Measurements from ENCODE around the gene PRAMEF11. TPM values are rescaled to one million over a fixed set of nuclear protein-coding genes. Genes with fewer than 3 reads are reported as not detected.

Gene PRAMEF11
- total and polyA plus RNA-seq, 2 donors (not counting 1 experiment from before 2014, with no cell fraction given) = not detected

DNA sequence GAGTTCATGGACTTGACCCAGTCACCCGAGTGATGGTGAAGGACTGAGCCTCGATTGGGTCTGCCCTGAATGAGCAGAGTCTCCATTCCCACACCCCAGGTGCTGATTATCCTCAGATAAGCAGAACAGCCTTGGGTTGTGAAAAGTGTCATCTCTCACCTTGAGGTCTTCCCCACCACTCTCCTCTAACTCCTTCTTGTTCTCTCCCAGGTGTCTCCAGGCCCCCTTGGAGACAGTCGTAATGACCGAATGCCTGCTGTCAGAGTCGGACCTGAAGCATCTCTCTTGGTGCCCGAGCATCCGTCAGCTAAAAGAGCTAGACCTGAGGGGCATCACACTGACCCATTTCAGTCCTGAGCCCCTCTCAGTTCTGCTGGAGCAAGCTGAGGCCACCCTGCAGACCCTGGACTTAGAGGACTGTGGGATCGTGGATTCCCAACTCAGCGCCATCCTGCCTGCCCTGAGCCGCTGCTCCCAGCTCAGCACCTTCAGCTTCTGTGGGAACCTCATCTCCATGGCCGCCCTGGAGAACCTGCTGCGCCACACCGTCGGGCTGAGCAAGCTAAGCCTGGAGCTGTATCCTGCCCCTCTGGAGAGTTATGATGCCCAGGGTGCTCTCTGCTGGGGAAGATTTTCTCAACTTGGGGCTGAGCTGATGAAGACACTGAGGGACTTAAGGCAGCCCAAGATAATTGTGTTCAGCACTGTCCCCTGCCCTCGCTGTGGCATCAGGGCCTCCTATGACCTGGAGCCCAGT lies 54.2 kb downstream of the PRAMEF11 start:
- Mint-ChIP-seq H3K27ac (no peak overlapping the region), H3K4me3 (no peak overlapping the region), H3K9me3 (ENCODE audit: insufficient read depth) (no peaks in the 10 kb centered on the region), H3K27me3 (peaks cover 18% of the 10 kb centered on the region), H3K4me1 (no peaks in the 10 kb centered on the region)
- Histone ChIP-seq H3K4me2 (replicated peaks; ENCODE audit: low read depth, low read length, poor library complexity, severe bottlenecking) (no peak overlapping the region), H3K9ac (ENCODE audit: low read length) (no peak overlapping the region), H3K4me1 (ENCODE audit: control insufficient read depth in 2 of 2, insufficient read depth in 2 of 2, low read length in 2 of 2) (no peaks in the 10 kb centered on the region), H3K9me3 (ENCODE audit: control extremely low read depth in 1 of 3, control insufficient read depth in 2 of 3, insufficient read depth in 1 of 3, low read length in 2 of 3) (no peaks in the 10 kb centered on the region), H3K27ac (ENCODE audit: low read length in 2 of 2) (no peak overlapping the region), H3K27me3 (replicated peaks in 1 of 4; ENCODE audit: control extremely low read depth in 1 of 4, control insufficient read depth in 3 of 4, insufficient read depth in 4 of 4, low read length in 3 of 4) (peaks cover 0 to 5% (median 0%) of the 10 kb centered on the region in 4 experiments), H3K4me3 (ENCODE audit: control extremely low read depth in 1 of 5, extremely low read depth in 1 of 5, insufficient read depth in 1 of 5, low read depth in 2 of 5, low read length in 4 of 5) (no peak overlapping the region), H2AFZ (ENCODE audit: insufficient read depth, low read depth, low read length, poor library complexity, severe bottlenecking) (no peak overlapping the region), H3K36me3 (replicated peaks in 1 of 2; ENCODE audit: control extremely low read depth in 1 of 2, control insufficient read depth in 1 of 2, extremely low read depth in 1 of 2, insufficient read depth in 2 of 2, low read length in 1 of 2) (no peaks in the 10 kb centered on the region), H4K20me1 (ENCODE audit: control insufficient read depth, insufficient read depth, low read length, poor library complexity, severe bottlenecking) (no peaks in the 10 kb centered on the region), H3K79me2 (ENCODE audit: control insufficient read depth, insufficient read depth, low read length) (no peaks in the 10 kb centered on the region)
- DNase-seq (no peak), ATAC-seq (ENCODE audit: low read depth) (no peak)
- intact Hi-C loops (cut with micrococcal nuclease) = no loop called here
- ChIA-PET CTCF (no interaction called here), POLR2A (no interaction called here)
- WGBS (ENCODE audit: insufficient coverage) = 92% methylated on average over 15 of the region's 15 CpGs
- TF ChIP-seq EZH2 (IDR thresholded peaks at IDR 0.05; ENCODE audit: borderline replicate concordance, insufficient read depth, low read depth, low read length, poor library complexity, severe bottlenecking) = no peak
- TF ChIP-seq, protein P1, sequence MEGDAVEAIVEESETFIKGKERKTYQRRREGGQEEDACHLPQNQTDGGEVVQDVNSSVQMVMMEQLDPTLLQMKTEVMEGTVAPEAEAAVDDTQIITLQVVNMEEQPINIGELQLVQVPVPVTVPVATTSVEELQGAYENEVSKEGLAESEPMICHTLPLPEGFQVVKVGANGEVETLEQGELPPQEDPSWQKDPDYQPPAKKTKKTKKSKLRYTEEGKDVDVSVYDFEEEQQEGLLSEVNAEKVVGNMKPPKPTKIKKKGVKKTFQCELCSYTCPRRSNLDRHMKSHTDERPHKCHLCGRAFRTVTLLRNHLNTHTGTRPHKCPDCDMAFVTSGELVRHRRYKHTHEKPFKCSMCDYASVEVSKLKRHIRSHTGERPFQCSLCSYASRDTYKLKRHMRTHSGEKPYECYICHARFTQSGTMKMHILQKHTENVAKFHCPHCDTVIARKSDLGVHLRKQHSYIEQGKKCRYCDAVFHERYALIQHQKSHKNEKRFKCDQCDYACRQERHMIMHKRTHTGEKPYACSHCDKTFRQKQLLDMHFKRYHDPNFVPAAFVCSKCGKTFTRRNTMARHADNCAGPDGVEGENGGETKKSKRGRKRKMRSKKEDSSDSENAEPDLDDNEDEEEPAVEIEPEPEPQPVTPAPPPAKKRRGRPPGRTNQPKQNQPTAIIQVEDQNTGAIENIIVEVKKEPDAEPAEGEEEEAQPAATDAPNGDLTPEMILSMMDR (IDR thresholded peaks at IDR 0.05) = no peak

DNA sequence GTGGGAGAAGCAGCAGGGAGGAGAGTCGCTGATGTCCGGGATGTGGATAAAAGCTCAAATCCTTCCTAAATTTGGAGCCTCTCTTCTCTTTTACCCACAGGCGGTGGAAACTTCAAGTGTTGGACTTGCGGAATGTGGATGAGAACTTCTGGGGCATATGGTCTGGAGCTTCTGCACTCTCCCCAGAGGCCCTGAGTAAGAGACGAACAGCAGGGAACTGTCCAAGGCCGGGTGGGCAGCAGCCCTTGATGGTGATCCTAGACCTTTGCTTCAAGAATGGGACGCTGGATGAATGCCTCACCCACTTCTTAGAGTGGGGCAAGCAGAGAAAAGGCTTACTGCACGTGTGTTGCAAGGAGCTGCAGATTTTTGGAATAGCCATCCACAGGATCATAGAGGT lies 55.8 kb downstream of the PRAMEF11 start:
- no peaks in the 10 kb centered on the region for H3K79me2 ChIP-seq (ENCODE audit: control insufficient read depth, insufficient read depth, low read length)
- H3K36me3 ChIP-seq (replicated peaks in 1 of 2; ENCODE audit: control extremely low read depth in 1 of 2, control insufficient read depth in 1 of 2, extremely low read depth in 1 of 2, insufficient read depth in 2 of 2, low read length in 1 of 2) = no peaks in the 10 kb centered on the region
- Mint-ChIP-seq H3K27ac (no peak overlapping the region), H3K27me3 (peaks cover 20% of the 10 kb centered on the region), H3K4me1 (no peaks in the 10 kb centered on the region), H3K9me3 (ENCODE audit: insufficient read depth) (no peaks in the 10 kb centered on the region), H3K4me3 (no peak overlapping the region)
- H3K4me3 ChIP-seq (ENCODE audit: control extremely low read depth in 1 of 5, extremely low read depth in 1 of 5, insufficient read depth in 1 of 5, low read depth in 2 of 5, low read length in 4 of 5) = no peak overlapping the region
- WGBS (ENCODE audit: insufficient coverage) = 74% methylated on average over 5 of the region's 8 CpGs
- ATAC-seq (ENCODE audit: low read depth) (no peak), DNase-seq (no peak)
- no peak for TF ChIP-seq EZH2 (IDR thresholded peaks at IDR 0.05; ENCODE audit: borderline replicate concordance, insufficient read depth, low read depth, low read length, poor library complexity, severe bottlenecking)
- TF ChIP-seq, protein P1 (IDR thresholded peaks at IDR 0.05) = no peak
- CTCF ChIA-PET = no interaction called here
- POLR2A ChIA-PET = no interaction called here
- H3K4me1 ChIP-seq (ENCODE audit: control insufficient read depth in 2 of 2, insufficient read depth in 2 of 2, low read length in 2 of 2) = no peaks in the 10 kb centered on the region
- no peak overlapping the region for H3K27ac ChIP-seq (ENCODE audit: low read length in 2 of 2)
- H2AFZ ChIP-seq (ENCODE audit: insufficient read depth, low read depth, low read length, poor library complexity, severe bottlenecking) = no peak overlapping the region
- intact Hi-C loops (cut with micrococcal nuclease) = no loop called here
- no peaks in the 10 kb centered on the region for H4K20me1 ChIP-seq (ENCODE audit: control insufficient read depth, insufficient read depth, low read length, poor library complexity, severe bottlenecking)
- no peaks in the 10 kb centered on the region for H3K9me3 ChIP-seq (ENCODE audit: control extremely low read depth in 1 of 3, control insufficient read depth in 2 of 3, insufficient read depth in 1 of 3, low read length in 2 of 3)
- H3K27me3 ChIP-seq (replicated peaks in 1 of 4; ENCODE audit: control extremely low read depth in 1 of 4, control insufficient read depth in 3 of 4, insufficient read depth in 4 of 4, low read length in 3 of 4) = peaks cover 0 to 12% (median 0%) of the 10 kb centered on the region in 4 experiments
- H3K4me2 ChIP-seq (replicated peaks; ENCODE audit: low read depth, low read length, poor library complexity, severe bottlenecking) = no peak overlapping the region
- H3K9ac ChIP-seq (ENCODE audit: low read length) = no peak overlapping the region
